Esophagus squamous epithelium (tissue), 5 donors: ENCODE measurements around the gene B3GNT7. TPM values are rescaled to one million over a fixed set of nuclear protein-coding genes. Genes with fewer than 3 reads are reported as not detected.

Source experiments
- DNase-seq: peaks from one replicate; lab custom pipeline; 2025; lab: John Stamatoyannopoulos, UW
- H3K27ac ChIP-seq, 4 donors: fragments of 200-600 bp; sonication (generic); one replicate each; pipeline ENCODE4 v1.5.1; 2016 to 2019; ENCODE audit warnings: mild to moderate bottlenecking in 1 of 4
- H3K27me3 ChIP-seq, 4 donors: fragments of 200-600 bp; sonication (generic); 1 replicate in 3 of 4; 2 replicates in 1 of 4; pipeline versions ENCODE4 v1.5.1 to v1.6.0; 2017 to 2021; ENCODE audit warnings: antibody characterized with exemption in 1 of 4
- H3K36me3 ChIP-seq, 3 donors: fragments of 200-600 bp; sonication (generic); one replicate each; pipeline ENCODE4 v1.5.1; 2016 to 2019
- H3K4me1 ChIP-seq, 3 donors: fragments of 200-600 bp; sonication (generic); one replicate each; pipeline ENCODE4 v1.5.1; 2017 to 2019
- H3K4me3 ChIP-seq, 4 donors: fragments of 200-600 bp; sonication (generic); 1 replicate in 3 of 4; 2 replicates in 1 of 4; pipeline ENCODE4 v1.5.1; 2016 to 2019; ENCODE audit warnings: mild to moderate bottlenecking in 2 of 4, moderate library complexity in 1 of 4
- H3K9me3 ChIP-seq, 3 donors: fragments of 200-600 bp; sonication (generic); one replicate each; pipeline ENCODE4 v1.5.1; 2016 to 2019
- CTCF ChIP-seq, 6 experiments: fragments of 450-650 bp in 4 of 6; fragments of 200-600 bp in 2 of 6; sonication (generic) in 2 of 6; IDR thresholded peaks; one replicate each; pipeline ENCODE4 v1.5.1; 2016 to 2019; ENCODE audit warnings: antibody characterized with exemption in 6 of 6, mild to moderate bottlenecking in 4 of 6, moderate library complexity in 4 of 6
- POLR2A ChIP-seq, 4 donors: fragments of 450-650 bp; IDR thresholded peaks; one replicate each; pipeline ENCODE4 v1.6.1; 2017; ENCODE audit warnings: antibody characterized with exemption in 4 of 4, mild to moderate bottlenecking in 4 of 4, moderate library complexity in 3 of 4
- WGBS, 2 donors: methylation state at CpG; one replicate each; pipeline ENCODE4 v1.1.5; 2018; 5-methylcytosine and 5-hydroxymethylcytosine counted together
- intact Hi-C: fragments of 100-400 bp; cut with DNase I; formaldehyde crosslinking; loops from one replicate; pipeline ENCODE4 v1.15.0; 2022
- total RNA-seq, 4 donors: library from RNA; depleted of rRNA; stranded (reverse); fragments of >200 nt; gene quantifications; one replicate each; pipeline ENCODE4 v1.1.0, GENCODE V29; 2016
- donor health status: DM: yes; HTN: yes; CAD: no.

Gene B3GNT7
- total RNA-seq, 4 donors from 2014 or later = 2.1 to 8.1 (median 5.2) TPM

- Histone ChIP-seq H3K9me3 (no peaks in the 10 kb centered on the region), H3K4me3 (no peak overlapping the region), H3K4me1 (no peaks in the 10 kb centered on the region), H3K27me3 (peaks cover 0 to 24% (median 0%) of the 10 kb centered on the region in 4 donors), H3K27ac (no peak overlapping the region), H3K36me3 (no peaks in the 10 kb centered on the region)
- no peak for DNase-seq
- TF ChIP-seq CTCF (IDR thresholded peaks at IDR 0.05) (no peak), POLR2A (IDR thresholded peaks at IDR 0.05) (no peak)
- 81 to 90% methylated on average over 7 to 20 of the region's 26 CpGs for WGBS, 2 donors
- intact Hi-C loops = no loop called here
These were observed 23.5 kb downstream of the B3GNT7 start for GRCh38 chr2:231418820-231419640.

DNA sequence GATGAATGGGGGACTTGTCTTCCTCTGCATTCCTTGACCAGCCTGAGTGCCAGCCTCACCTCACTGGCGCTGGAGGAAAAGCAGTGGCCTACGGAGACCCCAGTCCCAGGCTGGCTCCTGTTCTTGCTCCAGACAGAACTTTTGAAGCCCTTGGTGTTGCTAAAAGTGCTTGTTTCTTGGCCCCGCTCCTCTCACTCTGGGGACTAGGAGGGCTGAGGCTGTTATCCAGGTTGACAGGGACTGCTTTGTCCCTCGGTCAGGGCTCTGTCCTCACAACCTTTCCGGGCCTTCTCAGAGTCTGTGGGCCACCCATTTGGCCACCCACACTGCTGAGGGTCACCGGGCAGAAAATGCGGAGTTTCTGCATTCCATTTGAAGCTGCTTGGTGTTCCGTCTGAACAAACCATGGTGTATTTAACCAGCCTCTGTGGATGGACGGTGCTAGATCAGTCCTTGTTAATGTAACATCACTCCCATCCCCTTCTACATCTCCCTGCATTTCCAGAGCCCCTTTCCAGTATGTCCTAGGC is 25.6 kb downstream of the B3GNT7 start:
- TF ChIP-seq POLR2A (IDR thresholded peaks at IDR 0.05) = no peak
- no peak for TF ChIP-seq CTCF (IDR thresholded peaks at IDR 0.05)
- no peak overlapping the region for H3K4me3 ChIP-seq
- no peaks in the 10 kb centered on the region for H3K36me3 ChIP-seq
- no peaks in the 10 kb centered on the region for H3K4me1 ChIP-seq
- intact Hi-C loops = no loop called here
- DNase-seq = no peak
- H3K27me3 ChIP-seq = peaks cover 0 to 22% (median 0%) of the 10 kb centered on the region in 4 donors
- 76 to 78% methylated on average over 5 to 8 of the region's 9 CpGs for WGBS, 2 donors
- no peaks in the 10 kb centered on the region for H3K9me3 ChIP-seq
- H3K27ac ChIP-seq = no peak overlapping the region

DNA sequence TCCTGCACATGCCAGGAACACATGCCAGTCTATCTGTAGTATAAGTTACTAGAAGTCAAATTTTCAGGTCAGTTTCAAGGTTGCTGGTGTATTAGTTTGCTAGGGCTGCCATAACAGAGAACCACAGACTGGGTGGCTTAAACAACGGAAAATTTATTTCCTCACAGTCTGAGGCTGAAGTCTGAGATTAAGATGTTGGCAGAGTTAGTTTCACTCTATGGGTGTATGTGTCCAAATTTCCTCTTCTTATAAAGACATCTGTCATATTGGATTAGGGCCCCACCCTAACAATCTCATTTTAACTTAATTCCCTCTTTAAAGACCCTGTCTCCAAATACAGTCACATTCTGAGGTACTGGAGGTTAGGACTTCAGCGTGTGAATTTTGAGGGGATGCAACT is 26.5 kb downstream of the B3GNT7 start:
- Histone ChIP-seq H3K4me3 (no peak overlapping the region), H3K9me3 (no peaks in the 10 kb centered on the region), H3K27ac (no peak overlapping the region), H3K36me3 (no peaks in the 10 kb centered on the region), H3K4me1 (no peaks in the 10 kb centered on the region), H3K27me3 (peaks cover 0 to 22% (median 0%) of the 10 kb centered on the region in 4 donors)
- DNase-seq = no peak
- TF ChIP-seq POLR2A (IDR thresholded peaks at IDR 0.05) (no peak), CTCF (IDR thresholded peaks at IDR 0.05) (no peak)
- intact Hi-C loops = no loop called here
- 60 to 70% methylated on average over 2 of the region's 2 CpGs for WGBS, 2 donors

DNA sequence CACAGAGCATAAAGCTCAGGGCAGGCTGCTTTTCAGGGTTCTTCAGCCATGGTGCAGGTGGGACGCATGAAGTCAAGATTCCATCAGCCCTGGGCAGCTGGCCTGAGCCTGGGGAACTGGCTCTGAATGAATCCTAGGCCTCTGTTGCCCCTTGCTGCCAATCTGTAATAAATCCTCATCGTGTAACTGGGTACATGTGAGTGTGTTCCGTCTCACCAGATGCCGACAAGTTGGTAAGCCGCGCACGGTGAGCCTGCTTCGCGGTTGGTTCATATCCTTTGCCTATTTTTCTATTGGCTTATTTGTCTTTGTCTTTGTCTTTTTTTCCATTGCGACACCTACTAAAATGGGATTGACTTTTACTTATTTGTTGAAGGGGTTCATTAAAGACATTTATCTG is 27.7 kb downstream of the B3GNT7 start:
- Histone ChIP-seq H3K4me3 (no peak overlapping the region), H3K27me3 (peaks cover 0 to 14% (median 0%) of the 10 kb centered on the region in 4 donors), H3K4me1 (no peaks in the 10 kb centered on the region), H3K9me3 (no peaks in the 10 kb centered on the region), H3K36me3 (no peaks in the 10 kb centered on the region), H3K27ac (no peak overlapping the region)
- 90 to 93% methylated on average over 10 of the region's 10 CpGs for WGBS, 2 donors
- TF ChIP-seq POLR2A (IDR thresholded peaks at IDR 0.05) (no peak), CTCF (IDR thresholded peaks at IDR 0.05) (no peak)
- no peak for DNase-seq
- intact Hi-C loops = no loop called here

DNA sequence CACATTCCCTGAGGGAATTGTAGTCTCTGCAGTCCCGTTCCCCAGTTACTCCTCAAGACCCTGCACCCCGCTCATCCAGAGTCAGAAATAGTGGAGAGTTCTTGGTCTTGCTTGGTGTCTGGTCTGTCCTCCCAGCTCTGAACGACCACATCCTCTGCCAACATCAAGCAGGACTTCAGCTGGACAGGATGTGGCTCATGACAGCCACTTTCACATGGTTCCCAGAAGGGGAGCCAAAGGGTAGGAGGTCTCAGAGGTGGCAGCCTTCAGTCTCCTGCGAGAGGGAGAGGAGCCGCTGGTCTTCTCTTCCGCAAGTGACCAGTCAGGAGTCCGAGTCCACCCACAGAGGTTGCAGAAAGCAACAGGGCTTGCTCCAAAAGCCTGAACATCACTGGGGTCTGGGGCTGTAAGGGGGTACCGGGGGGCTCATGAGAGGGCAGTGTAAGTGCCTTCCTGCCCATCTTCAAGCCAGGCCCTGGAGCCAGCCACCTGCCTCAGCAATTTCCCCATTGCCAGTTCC is 29.8 kb downstream of the B3GNT7 start:
- Histone ChIP-seq H3K4me1 (no peaks in the 10 kb centered on the region), H3K27ac (no peak overlapping the region), H3K36me3 (no peaks in the 10 kb centered on the region), H3K9me3 (peaks cover 0 to 4% (median 0%) of the 10 kb centered on the region in 3 donors), H3K4me3 (no peak overlapping the region), H3K27me3 (peaks cover 0 to 5% (median 0%) of the 10 kb centered on the region in 4 donors)
- TF ChIP-seq CTCF (IDR thresholded peaks at IDR 0.05) = no peak
- TF ChIP-seq POLR2A (IDR thresholded peaks at IDR 0.05) = no peak
- 61 to 96% methylated on average over 2 to 3 of the region's 8 CpGs for WGBS, 2 donors
- intact Hi-C loops = no loop called here
- DNase-seq = no peak
